ENCODE results near the gene SPEF2.

- TF ChIP-seq SPI1 (IDR thresholded peaks at IDR 0.05; ENCODE audit: borderline replicate concordance, low read depth, low read length) (no peak), ZNF121 (CRISPR knock-in tag; conservative IDR thresholded peaks at IDR 0.05) (no peak), ZNF280B (CRISPR knock-in tag; IDR thresholded peaks at IDR 0.05) (no peak), ETV6 (IDR thresholded peaks at IDR 0.05; ENCODE audit: borderline replicate concordance in 1 of 2, low read depth in 2 of 2, low read length in 1 of 2) (no peak), ETV6 (CRISPR knock-in tag; IDR thresholded peaks at IDR 0.05; ENCODE audit: borderline replicate concordance) (no peak)
- TF ChIP-seq, protein P1, sequence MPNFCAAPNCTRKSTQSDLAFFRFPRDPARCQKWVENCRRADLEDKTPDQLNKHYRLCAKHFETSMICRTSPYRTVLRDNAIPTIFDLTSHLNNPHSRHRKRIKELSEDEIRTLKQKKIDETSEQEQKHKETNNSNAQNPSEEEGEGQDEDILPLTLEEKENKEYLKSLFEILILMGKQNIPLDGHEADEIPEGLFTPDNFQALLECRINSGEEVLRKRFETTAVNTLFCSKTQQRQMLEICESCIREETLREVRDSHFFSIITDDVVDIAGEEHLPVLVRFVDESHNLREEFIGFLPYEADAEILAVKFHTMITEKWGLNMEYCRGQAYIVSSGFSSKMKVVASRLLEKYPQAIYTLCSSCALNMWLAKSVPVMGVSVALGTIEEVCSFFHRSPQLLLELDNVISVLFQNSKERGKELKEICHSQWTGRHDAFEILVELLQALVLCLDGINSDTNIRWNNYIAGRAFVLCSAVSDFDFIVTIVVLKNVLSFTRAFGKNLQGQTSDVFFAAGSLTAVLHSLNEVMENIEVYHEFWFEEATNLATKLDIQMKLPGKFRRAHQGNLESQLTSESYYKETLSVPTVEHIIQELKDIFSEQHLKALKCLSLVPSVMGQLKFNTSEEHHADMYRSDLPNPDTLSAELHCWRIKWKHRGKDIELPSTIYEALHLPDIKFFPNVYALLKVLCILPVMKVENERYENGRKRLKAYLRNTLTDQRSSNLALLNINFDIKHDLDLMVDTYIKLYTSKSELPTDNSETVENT (CRISPR knock-in tag; IDR thresholded peaks at IDR 0.05) = no peak
- TF ChIP-seq, protein P2, sequence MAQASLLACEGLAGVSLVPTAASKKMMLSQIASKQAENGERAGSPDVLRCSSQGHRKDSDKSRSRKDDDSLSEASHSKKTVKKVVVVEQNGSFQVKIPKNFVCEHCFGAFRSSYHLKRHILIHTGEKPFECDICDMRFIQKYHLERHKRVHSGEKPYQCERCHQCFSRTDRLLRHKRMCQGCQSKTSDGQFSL (CRISPR knock-in tag; IDR thresholded peaks at IDR 0.05) = no peak
- TF ChIP-seq, protein P2 (tag; IDR thresholded peaks at IDR 0.05) = no peak
- TF ChIP-seq, protein P3, sequence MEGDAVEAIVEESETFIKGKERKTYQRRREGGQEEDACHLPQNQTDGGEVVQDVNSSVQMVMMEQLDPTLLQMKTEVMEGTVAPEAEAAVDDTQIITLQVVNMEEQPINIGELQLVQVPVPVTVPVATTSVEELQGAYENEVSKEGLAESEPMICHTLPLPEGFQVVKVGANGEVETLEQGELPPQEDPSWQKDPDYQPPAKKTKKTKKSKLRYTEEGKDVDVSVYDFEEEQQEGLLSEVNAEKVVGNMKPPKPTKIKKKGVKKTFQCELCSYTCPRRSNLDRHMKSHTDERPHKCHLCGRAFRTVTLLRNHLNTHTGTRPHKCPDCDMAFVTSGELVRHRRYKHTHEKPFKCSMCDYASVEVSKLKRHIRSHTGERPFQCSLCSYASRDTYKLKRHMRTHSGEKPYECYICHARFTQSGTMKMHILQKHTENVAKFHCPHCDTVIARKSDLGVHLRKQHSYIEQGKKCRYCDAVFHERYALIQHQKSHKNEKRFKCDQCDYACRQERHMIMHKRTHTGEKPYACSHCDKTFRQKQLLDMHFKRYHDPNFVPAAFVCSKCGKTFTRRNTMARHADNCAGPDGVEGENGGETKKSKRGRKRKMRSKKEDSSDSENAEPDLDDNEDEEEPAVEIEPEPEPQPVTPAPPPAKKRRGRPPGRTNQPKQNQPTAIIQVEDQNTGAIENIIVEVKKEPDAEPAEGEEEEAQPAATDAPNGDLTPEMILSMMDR (IDR thresholded peaks at IDR 0.05 in 2 of 3, conservative IDR thresholded peaks at IDR 0.05 in 1 of 3; ENCODE audit: insufficient read depth in 2 of 3, low read depth in 1 of 3, low read length in 3 of 3) = no peak
Observed at GRCh38 chr5:35813521-35813920, 195.9 kb downstream of the SPEF2 start.
